Ascending aorta (tissue), 2 donors: ENCODE measurements around the gene PCNX2. TPM values are rescaled to one million over a fixed set of nuclear protein-coding genes. Genes with fewer than 3 reads are reported as not detected.

Experiments used
- DNase-seq, 2 donors: peaks; one replicate each; pipeline ENCODE4 v3.0.0-alpha.2; 2019; ENCODE audit warnings: low spot score in 2 of 2
- H3K27ac ChIP-seq, 2 donors: fragments of 200-600 bp; sonication (generic); one replicate each; pipeline ENCODE4 v1.5.1; 2016 to 2017; ENCODE audit warnings: mild to moderate bottlenecking in 1 of 2
- H3K27me3 ChIP-seq: fragments of 200-600 bp; sonication (generic); one replicate; pipeline ENCODE4 v1.5.1; 2017
- H3K36me3 ChIP-seq, 2 donors: fragments of 200-600 bp; sonication (generic); one replicate each; pipeline ENCODE4 v1.5.1; 2016
- H3K4me1 ChIP-seq, 2 donors: fragments of 200-600 bp; sonication (generic); one replicate each; pipeline ENCODE4 v1.5.1; 2016 to 2017; ENCODE audit warnings: mild to moderate bottlenecking in 1 of 2
- H3K4me3 ChIP-seq, 2 donors: fragments of 200-600 bp; sonication (generic); one replicate each; pipeline ENCODE4 v1.5.1; 2016 to 2017; ENCODE audit warnings: mild to moderate bottlenecking in 1 of 2
- H3K9me3 ChIP-seq, 2 donors: fragments of 200-600 bp; sonication (generic); one replicate each; pipeline ENCODE4 v1.5.1; 2016
- intact Hi-C: fragments of 100-400 bp; cut with DNase I; formaldehyde crosslinking; loops from one replicate; pipeline ENCODE4 v1.15.1; 2023
- total RNA-seq: library from RNA; depleted of rRNA; stranded (reverse); fragments of >200 nt; gene quantifications from one replicate; pipeline ENCODE4 v1.1.0, GENCODE V29; 2016
- TF ChIP-seq, protein P1 (sequence below), 3 experiments: fragments of 200-600 bp in 2 of 3; fragments of 450-650 bp in 1 of 3; sonication (generic) in 2 of 3; IDR thresholded peaks; one replicate each; pipeline ENCODE4 v1.5.1; 2016 to 2019; ENCODE audit warnings: antibody characterized with exemption in 3 of 3, mild to moderate bottlenecking in 1 of 3, moderate library complexity in 1 of 3

Gene PCNX2
- total RNA-seq, 1 donor from 2014 or later, result 13.6 TPM

DNA sequence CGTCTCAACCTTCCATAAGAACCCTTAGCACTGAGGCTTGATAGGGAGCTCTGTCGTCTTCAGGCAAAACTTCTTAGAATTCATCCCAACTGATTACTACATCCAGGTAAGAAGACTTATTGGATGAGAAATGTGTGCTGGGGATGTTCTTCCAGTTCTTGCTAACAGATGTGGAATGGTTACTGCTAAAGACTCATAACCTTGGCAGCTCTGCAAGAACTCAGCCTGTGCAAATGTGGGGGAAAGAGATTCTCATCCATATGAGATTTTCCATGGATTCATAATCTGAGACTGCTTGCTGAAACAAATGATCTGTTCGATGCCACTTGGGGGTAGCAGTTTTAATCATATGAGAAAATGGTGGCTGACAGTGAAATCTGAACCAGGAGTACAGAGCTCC, 296.9 kb downstream of the PCNX2 start:
- no peak for DNase-seq
- TF ChIP-seq, protein P1, sequence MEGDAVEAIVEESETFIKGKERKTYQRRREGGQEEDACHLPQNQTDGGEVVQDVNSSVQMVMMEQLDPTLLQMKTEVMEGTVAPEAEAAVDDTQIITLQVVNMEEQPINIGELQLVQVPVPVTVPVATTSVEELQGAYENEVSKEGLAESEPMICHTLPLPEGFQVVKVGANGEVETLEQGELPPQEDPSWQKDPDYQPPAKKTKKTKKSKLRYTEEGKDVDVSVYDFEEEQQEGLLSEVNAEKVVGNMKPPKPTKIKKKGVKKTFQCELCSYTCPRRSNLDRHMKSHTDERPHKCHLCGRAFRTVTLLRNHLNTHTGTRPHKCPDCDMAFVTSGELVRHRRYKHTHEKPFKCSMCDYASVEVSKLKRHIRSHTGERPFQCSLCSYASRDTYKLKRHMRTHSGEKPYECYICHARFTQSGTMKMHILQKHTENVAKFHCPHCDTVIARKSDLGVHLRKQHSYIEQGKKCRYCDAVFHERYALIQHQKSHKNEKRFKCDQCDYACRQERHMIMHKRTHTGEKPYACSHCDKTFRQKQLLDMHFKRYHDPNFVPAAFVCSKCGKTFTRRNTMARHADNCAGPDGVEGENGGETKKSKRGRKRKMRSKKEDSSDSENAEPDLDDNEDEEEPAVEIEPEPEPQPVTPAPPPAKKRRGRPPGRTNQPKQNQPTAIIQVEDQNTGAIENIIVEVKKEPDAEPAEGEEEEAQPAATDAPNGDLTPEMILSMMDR (IDR thresholded peaks at IDR 0.05), result no peak
- H3K4me3 ChIP-seq, result no peak overlapping the region
- H3K36me3 ChIP-seq, result peaks cover 4 to 28% of the 10 kb centered on the region in 2 donors
- no peaks in the 10 kb centered on the region for H3K27me3 ChIP-seq
- H3K9me3 ChIP-seq, result no peaks in the 10 kb centered on the region
- intact Hi-C loops, result no loop called here
- no peak overlapping the region for H3K27ac ChIP-seq
- H3K4me1 ChIP-seq, result no peaks in the 10 kb centered on the region

DNA sequence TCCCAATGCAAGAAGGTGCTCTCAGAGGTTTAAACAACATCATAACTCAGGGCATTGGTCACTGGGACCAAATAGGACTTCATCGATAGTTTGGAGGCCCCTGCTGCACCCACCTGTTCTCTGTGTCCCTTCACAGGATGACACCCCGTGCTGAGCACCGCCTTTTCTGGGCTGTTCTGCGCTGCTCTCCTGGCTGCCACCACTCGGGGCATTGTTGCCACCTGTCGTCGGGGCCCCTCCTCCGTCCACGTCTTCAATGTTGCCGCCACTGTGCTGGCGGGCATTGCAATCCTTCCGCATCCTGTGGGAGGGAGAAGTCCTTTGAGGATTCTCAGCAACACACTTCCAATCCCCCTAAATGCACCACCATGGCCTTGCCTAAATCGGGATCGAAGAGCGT, 297.4 kb downstream of the PCNX2 start:
- no peaks in the 10 kb centered on the region for H3K27me3 ChIP-seq
- H3K36me3 ChIP-seq, result peaks cover 4 to 30% of the 10 kb centered on the region in 2 donors
- TF ChIP-seq, protein P1 (IDR thresholded peaks at IDR 0.05), result no peak
- no peak overlapping the region for H3K4me3 ChIP-seq
- intact Hi-C loops, result no loop called here
- H3K27ac ChIP-seq, result no peak overlapping the region
- H3K4me1 ChIP-seq, result no peaks in the 10 kb centered on the region
- no peaks in the 10 kb centered on the region for H3K9me3 ChIP-seq
- DNase-seq, result no peak

DNA sequence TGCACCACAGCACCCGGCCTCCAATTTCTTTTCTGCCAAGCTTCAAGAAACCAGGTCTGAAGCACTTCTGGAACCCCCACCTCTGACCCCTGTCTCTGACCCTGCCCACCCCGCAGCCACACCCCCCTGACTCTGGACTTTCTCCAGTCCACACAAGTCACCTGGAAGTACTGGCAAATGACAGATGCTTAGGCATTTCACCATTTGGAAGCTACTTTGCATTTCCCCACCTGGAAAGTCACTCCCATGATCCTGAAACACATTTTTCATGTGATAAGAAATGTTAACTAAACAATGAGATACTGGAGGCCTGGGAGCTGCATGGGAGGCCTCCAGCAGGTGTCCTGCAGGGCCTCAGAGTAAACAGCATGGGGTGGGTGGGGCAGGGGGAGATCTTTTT, 299.4 kb downstream of the PCNX2 start:
- no peak overlapping the region for H3K4me3 ChIP-seq
- H3K36me3 ChIP-seq, result peaks cover 4 to 30% of the 10 kb centered on the region in 2 donors
- H3K27me3 ChIP-seq, result no peaks in the 10 kb centered on the region
- no peaks in the 10 kb centered on the region for H3K4me1 ChIP-seq
- DNase-seq, result no peak
- intact Hi-C loops, result no loop called here
- TF ChIP-seq, protein P1 (IDR thresholded peaks at IDR 0.05), result no peak
- no peak overlapping the region for H3K27ac ChIP-seq
- H3K9me3 ChIP-seq, result no peaks in the 10 kb centered on the region

DNA sequence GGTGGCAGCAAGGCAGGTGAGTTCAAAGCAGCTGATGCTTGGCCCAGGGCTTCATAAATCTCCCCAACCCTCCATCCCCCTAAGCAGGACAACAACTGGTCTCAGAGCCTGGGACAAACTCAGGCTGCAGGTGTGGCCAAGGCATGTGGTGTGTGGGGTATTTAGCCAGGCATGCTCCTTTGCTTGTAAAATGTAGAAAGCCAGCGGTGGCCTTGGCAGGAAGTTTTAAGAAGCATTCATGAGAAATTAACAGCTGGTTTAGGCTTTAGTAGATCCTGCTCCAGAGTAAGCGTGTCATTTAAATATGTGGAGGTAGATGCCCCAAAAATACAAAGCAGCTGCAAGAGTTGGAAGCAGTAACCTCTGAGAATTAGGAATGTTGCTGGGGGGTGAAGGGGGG, 300.3 kb downstream of the PCNX2 start:
- TF ChIP-seq, protein P1 (IDR thresholded peaks at IDR 0.05), result no peak
- DNase-seq, result no peak
- Histone ChIP-seq H3K27me3 (no peaks in the 10 kb centered on the region), H3K27ac (no peak overlapping the region), H3K9me3 (no peaks in the 10 kb centered on the region), H3K36me3 (peaks cover 4 to 30% of the 10 kb centered on the region in 2 donors), H3K4me3 (no peak overlapping the region), H3K4me1 (no peaks in the 10 kb centered on the region)
- intact Hi-C loops, result no loop called here

DNA sequence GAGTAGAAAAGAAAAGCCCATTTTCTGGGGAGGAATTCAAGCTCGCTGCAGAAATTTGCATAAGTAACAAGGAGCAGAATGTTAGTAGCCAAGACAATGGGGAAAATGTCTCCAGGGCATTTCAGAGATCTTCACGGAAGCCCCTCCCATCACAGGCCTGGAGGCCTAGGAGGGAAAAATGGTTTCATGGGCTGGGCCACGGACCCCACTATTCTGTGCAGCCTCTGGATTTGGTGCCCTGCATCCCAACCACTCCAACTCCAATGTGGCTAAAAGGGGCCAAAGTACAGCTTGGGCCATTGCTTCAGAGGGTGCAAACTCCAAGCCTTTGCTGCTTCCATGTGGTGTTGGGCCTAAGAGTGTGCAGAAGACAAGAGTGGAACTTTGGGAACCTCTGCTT, 302.0 kb downstream of the PCNX2 start:
- no peak overlapping the region for H3K4me3 ChIP-seq
- peaks cover 2 to 24% of the 10 kb centered on the region in 2 donors for H3K36me3 ChIP-seq
- no peaks in the 10 kb centered on the region for H3K4me1 ChIP-seq
- TF ChIP-seq, protein P1 (IDR thresholded peaks at IDR 0.05), result no peak
- no peak overlapping the region for H3K27ac ChIP-seq
- no peak for DNase-seq
- H3K9me3 ChIP-seq, result no peaks in the 10 kb centered on the region
- intact Hi-C loops, result no loop called here
- H3K27me3 ChIP-seq, result no peaks in the 10 kb centered on the region

DNA sequence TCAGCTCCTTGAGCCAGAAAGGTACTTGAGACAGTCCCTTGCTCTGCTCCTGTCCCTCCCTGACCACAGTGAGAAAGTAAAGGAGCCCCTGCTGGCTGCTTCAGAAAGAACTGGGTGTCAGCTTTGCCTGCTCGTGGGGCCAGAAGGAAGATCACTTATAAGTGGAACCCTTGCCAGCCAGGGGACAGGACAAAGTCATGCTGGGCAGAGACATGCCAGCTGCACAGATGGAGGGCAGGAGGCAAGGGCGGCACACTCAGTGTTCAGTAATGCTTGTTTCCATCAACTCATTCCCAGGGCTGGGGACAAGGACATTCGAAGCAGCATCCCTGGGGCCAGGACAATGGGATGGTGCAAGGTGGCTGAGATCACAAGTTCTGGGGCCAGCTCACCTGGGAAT, 303.3 kb downstream of the PCNX2 start:
- H3K27me3 ChIP-seq, result no peaks in the 10 kb centered on the region
- H3K4me3 ChIP-seq, result no peak overlapping the region
- DNase-seq, result no peak
- intact Hi-C loops, result no loop called here
- H3K9me3 ChIP-seq, result no peaks in the 10 kb centered on the region
- TF ChIP-seq, protein P1 (IDR thresholded peaks at IDR 0.05), result no peak
- peaks cover 0 to 12% of the 10 kb centered on the region in 2 donors for H3K36me3 ChIP-seq
- H3K27ac ChIP-seq, result no peak overlapping the region
- H3K4me1 ChIP-seq, result no peaks in the 10 kb centered on the region
